NCI-H2171 (cell line): ENCODE data around the gene TSPOAP1.

Experiments used
- DNase-seq: peaks from one replicate; lab custom pipeline; 2025; lab: John Stamatoyannopoulos, UW

Gene TSPOAP1

DNA sequence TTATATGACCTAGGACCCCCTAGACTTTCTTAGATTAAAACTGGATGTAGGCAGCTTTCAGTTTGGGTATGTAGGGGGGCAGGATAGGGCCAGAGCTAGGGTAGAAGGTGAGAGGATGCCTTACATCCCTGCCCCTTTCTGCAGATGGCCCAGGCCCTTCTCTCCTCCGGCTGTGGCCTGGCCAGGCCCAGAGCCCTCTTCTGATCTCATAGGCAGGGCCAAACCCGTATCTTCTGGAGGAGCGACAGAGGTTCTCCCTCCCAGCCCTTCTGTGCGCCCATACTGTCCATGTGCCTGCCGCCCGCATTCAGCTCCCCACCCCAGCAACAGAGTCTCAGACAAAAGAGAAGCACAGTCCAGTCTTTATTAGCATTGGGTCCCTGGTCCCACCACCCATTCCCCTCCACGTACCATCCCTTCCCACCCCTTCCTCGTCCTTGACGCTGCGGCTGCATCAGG, 2.0 kb upstream of the TSPOAP1 start:
- no peak for DNase-seq

DNA sequence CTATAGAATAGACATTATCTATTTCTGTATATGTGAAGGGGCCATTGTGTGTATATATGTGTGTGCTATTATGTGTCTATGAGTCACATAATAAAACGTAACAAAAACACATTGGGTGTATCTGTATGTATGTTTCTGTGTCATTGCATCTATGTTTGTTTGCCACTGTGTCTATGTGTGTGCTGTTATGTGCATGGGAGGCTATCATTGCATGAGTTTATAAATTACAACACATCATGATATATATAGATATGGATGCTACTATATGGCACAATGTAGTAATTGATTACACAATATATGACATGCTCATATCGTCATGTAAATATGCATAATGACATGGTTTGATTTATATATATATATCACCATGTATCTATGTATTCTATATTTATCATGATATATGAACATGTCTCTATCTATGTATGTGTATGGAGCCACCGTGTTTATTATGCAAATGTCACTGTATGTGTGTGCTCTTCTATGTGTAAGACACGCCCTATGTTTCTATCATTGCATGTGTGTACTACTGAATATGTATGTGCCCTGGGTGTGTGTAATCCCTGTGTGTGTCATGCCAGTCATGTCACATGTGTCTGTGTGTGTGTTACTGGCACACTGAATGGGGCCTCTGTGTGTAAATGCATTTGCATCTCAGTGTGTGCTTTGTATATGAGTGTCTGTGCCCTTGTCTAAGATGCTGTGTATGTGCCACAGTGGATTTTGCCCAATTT, 1.4 kb upstream of the TSPOAP1 start:
- DNase-seq = no peak

DNA sequence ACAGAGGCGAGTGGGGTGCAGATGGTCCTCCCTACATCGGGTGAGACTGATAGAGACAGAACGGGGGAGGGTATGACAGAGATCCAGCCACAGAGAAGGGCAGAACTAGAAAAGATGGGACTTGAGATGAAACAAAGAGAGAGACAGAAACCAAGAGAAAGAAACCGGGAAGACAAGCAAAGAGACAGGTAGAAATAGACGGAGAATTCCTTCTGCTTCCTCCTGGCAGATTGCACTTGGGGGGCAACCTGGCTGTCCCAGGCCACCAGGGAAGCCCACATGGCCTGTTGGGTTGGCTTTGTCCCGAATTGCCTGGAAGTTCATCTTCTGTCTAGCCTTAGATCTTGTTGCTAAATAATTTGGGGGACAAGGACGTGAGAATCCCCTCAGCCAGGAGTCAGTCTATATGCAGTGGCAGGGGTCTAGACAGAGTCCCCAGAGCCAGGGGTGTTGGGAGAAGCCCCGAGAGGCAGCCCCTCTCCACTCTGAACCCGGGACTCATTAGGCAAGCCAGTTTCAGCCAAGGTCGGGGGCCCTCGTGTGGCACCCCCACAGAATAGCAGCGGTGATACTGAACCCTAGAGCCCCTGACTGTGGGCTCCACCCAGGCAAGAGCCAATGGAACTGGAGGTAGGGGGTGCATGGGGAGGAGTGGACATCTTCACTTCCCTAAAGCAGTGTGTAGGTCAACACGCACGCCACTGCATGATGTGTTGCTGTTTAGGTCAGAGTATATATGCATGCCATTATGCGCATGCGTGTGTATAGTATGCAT, 627 bp upstream of the TSPOAP1 start:
- DNase-seq = no peak

DNA sequence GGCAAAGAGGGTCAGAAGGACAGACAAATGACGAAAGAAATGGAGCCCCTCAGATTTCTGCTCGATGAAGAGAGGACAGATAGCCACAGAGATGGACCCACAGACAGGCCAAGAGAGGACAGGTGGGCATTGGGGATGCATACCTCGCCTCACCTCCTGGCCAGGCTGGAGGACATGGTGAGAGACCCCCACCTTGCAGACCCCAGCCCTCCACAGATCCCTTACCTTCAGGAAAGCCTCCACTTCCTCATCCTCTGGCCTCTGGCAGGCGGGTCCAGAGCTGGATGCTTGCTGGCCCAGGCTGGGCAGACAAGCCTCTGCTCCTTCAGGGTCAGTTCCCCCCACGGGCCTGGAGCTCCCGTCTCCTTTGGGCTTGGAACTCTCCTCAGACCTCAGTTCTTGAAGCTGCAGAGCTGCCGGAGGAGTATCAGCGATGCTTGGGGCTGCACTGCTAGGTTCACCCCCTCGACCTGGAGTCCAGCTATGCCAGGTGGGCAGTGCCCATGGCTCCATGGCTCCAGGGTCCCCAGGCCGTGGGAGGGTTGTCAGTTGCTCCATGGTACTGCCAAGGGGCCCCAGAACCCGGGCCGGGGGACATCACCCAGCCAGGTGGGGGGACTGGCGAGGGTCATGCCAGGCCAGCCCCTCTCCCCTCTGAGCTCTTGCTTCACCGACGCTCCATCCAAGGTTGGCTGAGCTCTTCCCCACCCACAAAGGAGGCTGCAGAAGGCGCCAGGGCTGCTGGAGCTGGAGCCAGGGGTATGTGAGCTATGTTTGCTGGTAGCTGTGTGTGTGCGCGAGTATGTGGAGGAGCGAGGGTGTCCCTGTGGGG, 1.0 kb downstream of the TSPOAP1 start:
- no peak for DNase-seq

DNA sequence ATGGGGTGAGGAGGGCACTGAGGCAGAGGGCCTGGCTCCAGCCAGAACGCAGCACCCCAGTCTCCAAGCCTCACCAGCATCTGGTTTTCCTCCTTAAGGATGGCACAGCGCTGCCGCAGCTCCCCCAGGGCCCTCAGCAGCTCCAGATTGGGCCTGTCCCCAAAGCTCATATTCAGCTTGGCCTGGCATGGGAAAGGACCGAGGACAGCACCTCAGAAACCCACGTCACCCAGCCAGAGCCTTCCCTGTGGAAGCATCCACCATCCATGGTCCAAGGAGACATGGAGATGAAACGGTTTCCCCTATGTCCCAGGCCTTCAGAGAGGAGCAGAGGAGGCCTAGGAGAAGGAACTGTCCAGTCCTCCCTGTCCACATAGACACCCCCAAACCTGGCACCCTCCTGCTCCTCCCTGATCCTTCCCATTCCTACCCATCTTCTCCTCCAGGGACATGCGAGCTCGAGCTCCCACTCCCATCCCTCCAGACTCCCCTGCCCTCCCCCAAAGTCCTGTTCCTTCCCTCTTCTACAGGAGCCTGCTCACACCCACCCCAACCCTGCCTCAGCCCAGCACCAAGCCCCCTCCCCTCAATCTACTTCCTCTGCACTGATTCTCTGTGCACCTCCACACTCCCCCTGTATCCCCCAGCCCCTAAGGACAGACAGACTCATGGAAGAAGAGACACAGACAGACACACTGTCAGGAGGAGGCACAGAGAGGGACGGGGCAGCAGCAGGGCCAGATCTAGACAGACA, 1.8 kb downstream of the TSPOAP1 start:
- DNase-seq = no peak

DNA sequence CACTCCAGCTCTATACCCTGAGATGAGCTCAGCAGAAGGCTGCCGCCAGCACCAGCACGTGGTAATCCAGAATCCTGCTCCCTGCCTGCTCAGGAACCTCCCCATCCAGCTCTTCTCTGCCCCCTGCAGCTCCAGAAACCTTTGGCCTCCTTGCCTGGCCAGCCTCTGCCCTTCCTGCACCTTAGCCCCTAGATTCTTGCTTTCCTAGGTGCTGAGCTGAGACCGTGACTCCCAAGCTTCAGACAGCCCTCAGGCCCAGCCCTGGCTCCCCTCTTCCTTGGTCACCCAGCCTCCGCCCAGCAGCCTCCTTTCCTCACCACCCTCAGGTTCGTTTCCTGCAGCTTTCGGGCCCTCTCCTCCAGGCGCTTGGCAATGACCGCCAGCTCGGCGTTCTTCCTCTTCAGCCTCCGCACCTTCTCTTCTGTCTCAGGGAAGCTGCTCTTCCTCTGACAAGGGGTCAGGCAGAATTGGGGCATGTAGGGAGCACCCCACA, 2.6 kb downstream of the TSPOAP1 start:
- DNase-seq = no peak

DNA sequence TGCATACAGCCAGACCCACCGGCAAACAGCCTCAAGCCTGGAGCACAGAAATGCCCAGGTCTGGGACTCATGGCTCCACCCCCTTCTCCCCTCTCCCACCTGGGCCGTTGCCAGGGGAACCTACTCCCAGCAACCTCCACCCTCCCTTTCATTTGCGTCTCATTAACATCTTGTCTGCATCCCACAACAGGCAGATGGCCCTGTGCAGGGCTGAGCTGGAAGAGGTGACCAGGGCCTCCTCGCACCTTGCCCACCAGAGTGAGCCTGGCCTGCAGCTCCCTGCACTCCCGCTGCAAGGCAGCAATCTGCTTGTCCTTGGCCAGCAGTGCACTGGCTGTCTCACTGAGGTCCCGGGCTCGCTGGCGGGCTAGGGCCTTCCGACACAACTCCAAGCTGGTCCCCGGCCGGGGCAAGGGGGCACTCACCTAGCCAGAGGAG, 3.3 kb downstream of the TSPOAP1 start:
- peak; percentile 65 for DNase-seq

DNA sequence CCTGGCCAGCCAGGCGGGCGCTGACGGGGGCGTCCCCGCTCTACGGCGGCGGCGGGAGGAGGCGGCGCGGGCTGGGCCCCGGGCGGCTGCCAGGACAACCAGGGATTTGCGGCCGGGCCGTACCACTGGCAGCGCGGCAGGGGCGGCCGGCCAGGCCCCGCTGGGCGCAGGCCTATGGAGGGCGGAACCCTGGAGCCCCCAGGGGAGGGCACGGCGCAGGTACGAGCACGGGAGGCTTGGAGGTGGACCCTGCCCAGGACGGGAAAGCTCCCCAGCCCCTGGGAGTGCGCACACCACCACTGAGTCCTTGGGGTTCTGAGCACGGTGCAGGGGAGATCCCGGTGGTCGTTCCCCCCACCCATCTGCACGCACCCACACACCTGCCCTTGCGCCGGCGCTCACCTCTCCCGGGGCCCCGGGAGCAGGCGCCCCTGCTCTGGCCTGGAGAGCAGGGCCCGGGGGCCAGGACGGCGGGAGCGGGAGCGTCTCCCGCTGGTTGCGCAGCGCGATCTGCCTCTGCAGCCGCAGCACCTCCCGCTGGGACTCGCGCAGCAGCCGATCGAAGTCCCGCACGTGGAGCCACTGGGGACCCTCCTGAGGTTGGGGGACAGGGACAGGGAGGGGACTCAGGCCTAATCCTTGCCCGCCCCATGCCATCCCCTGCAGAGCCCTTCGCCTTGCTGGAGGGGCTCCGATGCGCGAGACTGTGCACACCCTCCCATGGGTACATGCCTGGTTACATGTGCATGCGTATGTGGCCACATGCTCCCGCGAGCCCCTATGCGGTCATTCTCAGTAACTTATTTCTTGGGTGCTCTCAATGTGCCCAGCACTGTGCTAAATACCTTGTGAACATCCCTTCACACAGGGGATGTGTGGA, 3.9 kb downstream of the TSPOAP1 start:
- peak; percentile 54 for DNase-seq

DNA sequence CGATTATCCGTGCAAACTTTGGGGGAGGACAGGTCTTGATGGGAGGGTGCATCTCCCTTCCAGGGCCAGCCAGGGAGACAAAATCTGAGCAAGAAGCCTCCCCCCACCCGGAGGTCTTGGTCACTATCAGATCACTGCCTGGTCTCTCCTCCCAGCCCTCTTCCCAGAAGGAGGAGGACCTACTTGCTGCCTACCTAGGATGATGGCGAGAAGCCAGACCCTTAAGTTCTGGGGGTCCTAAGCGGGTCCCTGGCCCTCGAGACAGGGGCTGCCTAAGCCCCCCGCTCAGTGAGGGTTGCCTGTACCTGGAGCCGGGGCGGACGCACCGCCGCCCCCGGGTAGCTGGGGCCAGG, 4.6 kb downstream of the TSPOAP1 start:
- DNase-seq = no peak

DNA sequence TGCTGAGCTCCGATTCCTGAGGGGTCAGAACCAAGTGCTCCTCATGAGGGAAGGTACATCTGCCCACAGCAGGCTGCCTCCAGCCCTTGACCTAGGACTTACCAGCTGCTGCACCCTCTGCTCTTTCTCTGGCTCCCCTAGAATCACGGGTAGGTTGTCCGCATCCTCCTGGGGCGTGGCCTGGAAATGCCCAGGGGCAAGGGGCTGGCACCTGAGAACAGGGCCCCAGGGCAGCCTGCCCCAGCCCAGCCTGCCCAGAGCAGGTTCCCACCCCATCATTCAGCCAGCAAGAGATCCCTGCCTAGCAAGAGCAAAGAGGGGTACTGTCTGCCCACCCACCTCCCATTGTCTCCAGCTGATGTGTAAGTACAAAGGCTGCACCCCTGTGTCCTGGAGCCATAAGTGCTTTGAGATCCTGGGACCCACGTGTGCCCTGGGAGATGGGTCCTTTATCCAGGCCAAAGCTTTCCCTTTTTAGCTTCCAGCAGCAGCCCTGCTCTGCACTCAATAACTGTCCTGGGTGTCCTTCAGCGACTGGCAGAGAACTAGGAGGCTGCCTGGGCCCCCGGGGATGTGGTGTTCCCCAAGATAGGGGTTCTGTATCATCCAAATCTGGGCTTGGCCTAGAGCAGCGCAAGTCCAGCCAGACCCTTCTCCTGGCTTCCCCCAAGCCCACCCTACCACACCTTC, 5.1 kb downstream of the TSPOAP1 start:
- no peak for DNase-seq

DNA sequence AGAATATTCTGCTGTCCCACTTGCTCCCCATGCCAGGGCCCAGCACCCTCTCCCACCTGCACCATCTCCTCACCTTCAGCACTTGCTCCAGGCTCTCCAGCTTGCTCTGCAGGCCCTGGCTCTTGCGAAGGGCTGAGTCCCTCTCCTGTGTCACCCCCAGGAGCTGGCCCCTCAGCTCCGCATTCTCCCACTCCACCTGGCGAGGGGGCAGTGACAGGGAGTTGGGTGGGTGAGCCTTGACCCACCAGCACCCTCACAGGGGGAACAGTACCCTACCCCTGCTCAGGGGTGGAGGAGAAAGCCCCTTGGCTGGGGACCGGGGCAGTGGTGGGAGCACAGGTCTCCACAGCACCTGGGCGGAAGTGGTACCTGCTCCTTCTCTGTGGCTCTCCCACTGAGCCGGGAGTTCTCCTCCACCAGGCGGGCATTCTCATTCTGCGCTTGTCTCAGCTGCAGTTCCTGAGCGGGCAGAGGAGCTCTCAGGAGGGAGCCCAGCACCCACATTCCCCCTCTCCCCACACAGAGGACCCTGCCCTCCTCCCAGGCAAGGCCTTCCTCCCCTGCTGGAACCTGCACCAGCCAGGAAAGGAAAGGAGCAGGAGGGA, 5.9 kb downstream of the TSPOAP1 start:
- no peak for DNase-seq

DNA sequence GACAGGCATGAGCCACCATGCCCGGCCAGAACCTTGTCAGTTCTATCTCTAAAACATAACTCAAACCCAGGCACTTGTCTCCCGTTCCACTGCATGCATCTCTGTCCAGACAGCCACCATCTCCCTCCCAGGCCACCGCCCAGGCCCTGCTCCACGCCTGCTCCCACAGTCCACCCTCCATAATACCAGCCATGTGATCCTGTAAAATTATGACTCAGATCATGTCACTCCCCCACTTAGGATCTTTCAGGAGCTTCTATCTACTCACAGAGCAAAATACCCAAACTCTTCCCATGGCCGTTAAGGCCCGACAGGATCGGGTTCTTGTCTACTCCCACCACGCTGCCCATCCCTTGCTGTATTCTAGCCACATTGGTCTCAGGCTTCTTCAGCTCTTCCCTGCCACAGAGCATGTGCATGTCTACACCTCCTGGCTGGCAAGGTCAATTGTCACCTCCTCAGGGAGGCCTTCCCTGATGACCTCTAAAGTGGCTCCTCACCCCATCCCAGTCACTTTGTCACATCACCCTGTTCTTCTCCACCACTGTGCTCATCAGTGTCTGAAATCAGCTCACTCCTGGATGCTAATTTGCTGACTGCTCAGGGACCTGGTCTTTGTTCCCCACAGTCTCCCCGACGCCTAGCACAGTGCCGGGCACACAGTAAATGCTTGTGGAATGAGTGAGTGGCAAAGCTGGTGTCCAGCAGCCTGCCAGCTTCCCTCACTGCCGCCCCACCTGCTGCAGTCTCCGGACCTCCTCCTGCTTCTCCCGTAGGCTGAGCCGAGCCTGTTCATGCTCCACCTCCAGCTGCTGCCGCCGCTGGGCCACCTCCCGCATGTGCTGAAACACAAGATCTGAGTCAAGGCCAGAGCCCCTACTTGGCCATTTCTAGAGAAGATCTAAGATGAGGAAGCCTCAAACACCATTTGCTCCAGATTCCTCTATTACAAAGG, 6.7 kb downstream of the TSPOAP1 start:
- DNase-seq = no peak

DNA sequence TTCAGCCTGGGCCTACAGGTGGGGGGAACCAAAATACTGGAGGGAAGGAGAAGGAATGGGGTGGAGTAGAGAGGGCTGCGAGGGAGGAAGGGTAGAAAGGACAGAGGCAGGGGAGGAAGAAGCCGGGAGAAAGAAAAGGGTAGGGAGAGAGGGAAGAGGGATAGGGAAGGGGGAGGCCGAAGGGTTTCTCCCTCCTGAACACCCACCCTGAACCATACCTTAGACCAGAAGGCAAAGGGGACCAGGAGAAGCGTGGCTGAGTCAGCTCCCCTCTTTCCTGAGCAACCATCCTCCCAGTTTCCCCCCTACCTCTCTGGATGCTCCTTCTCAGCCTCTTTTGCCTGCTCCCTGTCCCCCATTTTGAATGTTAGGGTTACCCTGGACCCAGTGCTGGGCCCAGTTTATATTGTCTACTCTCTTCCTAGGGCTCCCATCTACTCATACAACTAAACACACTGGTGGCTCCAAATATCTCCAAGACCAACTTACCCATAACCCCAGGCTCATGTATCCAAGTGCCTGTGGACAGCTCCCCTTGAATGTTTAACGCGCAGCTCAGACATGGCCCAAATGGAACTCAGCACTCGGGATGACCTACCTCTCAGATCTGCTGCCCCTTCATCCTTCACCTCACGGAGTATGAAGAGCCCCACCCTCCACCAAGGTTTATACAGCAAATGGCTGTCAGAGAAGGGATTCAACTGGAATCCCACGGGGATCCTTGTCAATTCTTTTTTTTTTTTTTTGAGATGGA, 7.8 kb downstream of the TSPOAP1 start:
- no peak for DNase-seq

DNA sequence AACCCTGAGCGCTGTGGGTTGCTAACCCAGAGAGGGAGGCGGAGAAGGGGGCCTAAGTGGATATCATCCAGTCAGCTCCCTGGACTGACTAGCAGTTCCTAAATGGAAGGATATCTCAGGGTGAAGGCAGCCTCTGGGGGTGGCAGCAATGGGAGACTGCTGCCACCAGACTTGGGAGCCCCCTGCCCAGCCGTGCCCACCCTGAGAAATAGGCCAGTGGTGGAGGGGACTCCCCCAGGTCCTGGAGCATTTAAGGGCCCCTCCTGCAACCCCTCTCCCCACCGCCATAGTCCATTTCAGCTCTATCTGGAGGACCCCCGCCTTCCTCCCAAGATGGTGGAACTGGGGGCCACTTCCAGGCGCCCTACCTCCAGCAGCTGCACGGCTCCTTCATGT, 8.4 kb downstream of the TSPOAP1 start:
- DNase-seq = no peak

DNA sequence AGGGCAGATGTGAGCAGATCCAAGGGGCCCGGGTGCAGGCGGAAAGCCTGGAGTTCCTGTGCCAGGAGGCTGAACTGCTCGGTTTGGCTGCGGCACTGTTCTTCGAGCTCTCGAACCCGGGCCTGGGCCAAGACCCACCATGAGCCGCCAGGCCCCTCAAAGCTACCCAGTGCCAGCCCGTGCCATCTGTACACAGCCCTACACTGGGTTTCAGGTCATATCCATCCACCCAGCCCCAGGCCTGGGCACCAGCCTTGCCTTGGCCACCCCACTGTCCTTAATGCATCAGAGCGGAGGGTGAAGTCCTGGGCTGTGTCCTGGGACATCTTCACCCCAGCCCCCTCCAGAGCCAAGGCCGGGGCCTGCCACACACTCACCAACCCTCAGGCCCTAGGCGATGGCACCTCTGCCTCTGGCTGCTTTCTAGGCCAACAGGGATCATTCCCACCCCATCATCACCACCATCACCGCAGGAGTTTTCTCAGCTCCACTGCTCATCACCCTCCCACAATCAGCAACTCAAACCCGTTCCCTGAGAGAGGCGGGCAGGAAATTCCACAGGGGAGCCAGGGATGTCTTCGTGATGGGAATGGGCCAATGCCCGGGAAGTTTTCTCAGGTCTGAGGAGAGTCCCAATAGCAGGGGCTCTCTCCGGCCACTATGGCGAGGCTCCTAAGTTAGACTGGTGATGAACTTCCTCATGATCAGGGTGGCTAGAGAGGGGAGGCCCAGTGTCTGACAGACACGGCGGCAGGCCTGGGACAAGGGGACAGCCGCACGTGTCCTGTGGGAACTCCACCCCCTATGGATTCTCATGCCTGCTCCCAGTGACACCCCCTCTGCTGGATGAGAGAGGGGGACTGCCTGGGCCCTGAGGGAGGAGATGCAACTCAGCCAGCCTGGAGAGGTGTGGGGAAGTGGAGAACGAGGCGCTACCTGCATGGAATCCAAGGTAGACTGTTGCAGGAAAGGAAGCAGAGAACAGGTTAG, 9.1 kb downstream of the TSPOAP1 start:
- no peak for DNase-seq

DNA sequence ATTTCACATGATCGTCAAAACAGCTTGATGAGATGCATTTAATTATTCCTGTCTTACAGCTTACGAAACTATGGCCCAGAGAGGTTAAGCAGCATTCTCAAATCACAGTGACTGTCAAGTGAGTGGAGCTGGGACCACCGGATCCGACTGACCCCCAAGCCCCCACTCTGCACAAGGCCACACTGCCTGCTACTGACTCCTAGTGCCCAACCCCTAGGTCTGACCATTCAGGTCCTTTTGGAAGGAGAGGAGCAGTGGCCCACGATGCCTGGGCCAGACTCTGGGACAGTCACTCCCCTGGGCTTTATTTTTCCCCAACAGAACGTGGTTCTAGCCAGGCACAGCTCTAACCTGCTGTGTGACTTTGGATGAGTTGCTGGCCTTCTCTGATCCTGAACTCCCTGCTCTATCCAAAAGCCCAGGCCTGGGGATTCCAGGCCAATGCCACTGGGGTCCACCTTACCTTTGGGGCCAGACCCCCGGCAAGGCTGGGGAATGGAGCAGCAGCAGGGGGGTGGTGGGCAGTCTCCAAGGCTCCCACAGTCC, 9.9 kb downstream of the TSPOAP1 start:
- no peak for DNase-seq
